ENCODE measurements around the gene CACHD1. TPM values are rescaled to one million over a fixed set of nuclear protein-coding genes. Genes with fewer than 3 reads are reported as not detected.
"Not testable (repeated sequence)": the region's sequence is repeated elsewhere in the genome, so short reads cannot be mapped to it uniquely, and the experiment has no call there.

The CACHD1 gene
- total RNA-seq, 1 donor, result 7.3 TPM

DNA sequence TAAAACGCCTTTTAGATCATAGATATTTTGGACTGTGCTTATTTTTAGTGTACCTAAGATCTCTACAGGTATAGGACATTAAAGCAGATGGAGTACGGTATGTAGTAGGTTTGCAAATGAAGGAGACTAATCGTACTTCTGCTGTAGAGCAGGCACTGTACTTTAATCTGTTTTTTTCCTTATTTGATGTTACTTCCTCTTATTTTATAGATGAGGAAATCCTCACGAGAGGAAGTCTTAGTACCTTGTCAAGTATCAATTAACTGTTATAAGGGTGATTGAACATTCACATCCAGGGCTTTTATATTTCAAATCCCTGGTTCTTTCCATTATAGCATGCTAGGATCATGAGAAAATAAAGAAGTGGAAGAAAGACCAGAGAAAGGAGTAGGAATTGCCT is 41.1 kb downstream of the CACHD1 start:
- no peak overlapping the region for H3K4me3 ChIP-seq (ENCODE audit: low read depth, low read length)
- TF ChIP-seq CTCF (IDR thresholded peaks at IDR 0.05; ENCODE audit: insufficient read depth, low read length), result no peak
- DNase-seq (ENCODE audit: low read depth), result no peak

DNA sequence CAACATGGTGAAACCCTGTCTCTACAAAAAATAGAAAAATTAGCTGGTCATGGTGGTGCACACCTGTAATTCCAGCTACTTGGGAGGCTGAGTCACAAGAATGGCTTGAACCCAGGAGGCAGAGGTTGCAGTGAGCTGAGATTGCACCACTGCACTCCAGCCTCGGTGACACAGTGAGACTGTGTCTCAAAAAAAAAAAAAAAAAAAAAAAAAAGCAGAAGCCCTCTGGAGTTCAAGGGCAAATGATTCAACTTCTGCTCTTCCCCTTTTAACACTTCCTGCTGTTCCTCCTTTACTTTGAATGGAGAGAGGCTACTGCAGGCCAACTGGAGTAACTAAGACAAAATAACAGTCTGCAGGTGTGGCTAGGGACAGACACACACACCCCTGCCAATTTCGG is 42.3 kb downstream of the CACHD1 start:
- DNase-seq (ENCODE audit: low read depth); H3K4me3 ChIP-seq (ENCODE audit: low read depth, low read length): not testable (repeated sequence)

DNA sequence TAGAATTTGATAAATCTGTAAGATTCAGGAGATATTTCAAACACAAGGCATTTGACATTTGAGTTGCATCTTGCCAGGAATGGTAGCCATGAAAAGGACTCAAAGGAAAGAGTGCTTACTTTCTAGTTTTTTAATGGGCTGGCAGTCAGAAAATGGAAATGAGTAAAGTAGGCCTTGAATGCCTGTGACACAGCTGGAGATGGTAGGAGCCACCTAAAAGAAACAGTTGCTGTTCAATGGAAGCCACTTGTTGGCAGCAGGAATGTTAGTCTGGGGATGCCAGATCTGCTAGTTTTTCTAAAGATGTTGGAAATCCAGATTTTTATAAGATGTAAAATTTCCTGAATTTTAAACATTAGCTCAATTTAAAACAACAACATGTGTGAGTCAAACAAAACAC is 43.6 kb downstream of the CACHD1 start:
- no peak for TF ChIP-seq CTCF (IDR thresholded peaks at IDR 0.05; ENCODE audit: insufficient read depth, low read length)
- no peak overlapping the region for H3K4me3 ChIP-seq (ENCODE audit: low read depth, low read length)
- DNase-seq (ENCODE audit: low read depth), result peak; percentile 19

GRCh38 chr1:64514197-64514765 is 44.4 kb downstream of the CACHD1 start:
- no peak for TF ChIP-seq CTCF (IDR thresholded peaks at IDR 0.05; ENCODE audit: insufficient read depth, low read length)
- DNase-seq (ENCODE audit: low read depth), result peak; percentile 96
- peak overlapping the region; percentile 1 for H3K4me3 ChIP-seq (ENCODE audit: low read depth, low read length)

GRCh38 chr1:64515427-64515826 is 45.5 kb downstream of the CACHD1 start:
- DNase-seq (ENCODE audit: low read depth), result peak; percentile 86
- no peak overlapping the region for H3K4me3 ChIP-seq (ENCODE audit: low read depth, low read length)
- TF ChIP-seq CTCF (IDR thresholded peaks at IDR 0.05; ENCODE audit: insufficient read depth, low read length), result no peak

DNA sequence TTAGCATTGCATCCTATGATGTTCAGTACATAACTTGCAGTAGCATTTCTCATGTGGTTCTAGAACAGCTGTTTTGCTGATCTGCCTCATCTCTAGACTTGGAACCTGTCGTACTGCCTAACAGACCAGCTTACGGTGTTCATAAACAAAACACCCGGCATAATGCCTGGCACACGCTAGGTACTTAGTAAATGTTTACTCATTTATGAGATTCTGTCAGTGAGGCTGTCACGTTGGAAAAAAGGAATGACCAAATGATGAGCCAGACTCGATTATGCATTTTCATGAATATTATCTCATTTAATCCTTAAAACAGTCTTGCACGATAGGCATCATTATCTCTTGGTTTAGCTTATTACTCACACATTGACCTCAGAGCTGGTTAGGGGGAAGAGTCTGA is 46.4 kb downstream of the CACHD1 start:
- no peak overlapping the region for H3K4me3 ChIP-seq (ENCODE audit: low read depth, low read length)
- TF ChIP-seq CTCF (IDR thresholded peaks at IDR 0.05; ENCODE audit: insufficient read depth, low read length), result no peak
- DNase-seq (ENCODE audit: low read depth), result no peak

GRCh38 chr1:64516803-64517568 is 47.1 kb downstream of the CACHD1 start:
- DNase-seq (ENCODE audit: low read depth), result peak; percentile 51
- no peak overlapping the region for H3K4me3 ChIP-seq (ENCODE audit: low read depth, low read length)
- no peak for TF ChIP-seq CTCF (IDR thresholded peaks at IDR 0.05; ENCODE audit: insufficient read depth, low read length)

All from fibroblast of the aortic adventitia (primary cell).